ENCODE data around the gene CYB5A.

The CYB5A gene

DNA sequence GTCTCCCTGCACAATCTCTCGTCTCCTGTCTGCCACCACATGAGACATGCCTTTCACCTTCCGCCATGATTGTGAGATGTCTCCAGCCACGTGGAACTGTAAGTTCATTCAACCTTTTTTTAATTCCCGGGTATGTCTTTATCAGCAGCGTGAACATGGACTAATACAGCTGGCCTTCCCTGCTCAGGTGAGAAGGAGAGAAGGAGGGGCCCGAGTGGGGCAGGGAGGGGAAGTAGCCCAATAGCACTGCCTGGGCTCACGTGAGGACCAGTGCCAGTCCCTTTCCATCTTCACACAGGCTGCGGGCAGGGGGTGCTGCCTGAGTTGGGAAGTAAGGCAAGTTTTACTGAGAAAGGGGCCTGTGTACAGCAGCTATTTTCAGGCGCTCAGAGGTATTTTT is 70.7 kb downstream of the CYB5A start:
- TF ChIP-seq TCF12 (IDR thresholded peaks at IDR 0.05; ENCODE audit: low read depth) (no peak), FOXM1 (IDR thresholded peaks at IDR 0.05; ENCODE audit: borderline replicate concordance, low read depth) (no peak), YY1 (IDR thresholded peaks at IDR 0.05; ENCODE audit: low read depth) (no peak), CEBPB (IDR thresholded peaks at IDR 0.05) (no peak), EP300 (IDR thresholded peaks at IDR 0.05; ENCODE audit: borderline replicate concordance) (no peak), TAF1 (IDR thresholded peaks at IDR 0.05; ENCODE audit: low read depth) (no peak), EGR1 (IDR thresholded peaks at IDR 0.05) (no peak), NFIC (IDR thresholded peaks at IDR 0.05) (no peak), TEAD4 (IDR thresholded peaks at IDR 0.05) (no peak), RAD21 (IDR thresholded peaks at IDR 0.05; ENCODE audit: low read depth) (no peak), ZBTB7A (IDR thresholded peaks at IDR 0.05; ENCODE audit: low read depth) (no peak), CREB1 (IDR thresholded peaks at IDR 0.05; ENCODE audit: low read depth) (no peak)
- TF ChIP-seq, protein P1, sequence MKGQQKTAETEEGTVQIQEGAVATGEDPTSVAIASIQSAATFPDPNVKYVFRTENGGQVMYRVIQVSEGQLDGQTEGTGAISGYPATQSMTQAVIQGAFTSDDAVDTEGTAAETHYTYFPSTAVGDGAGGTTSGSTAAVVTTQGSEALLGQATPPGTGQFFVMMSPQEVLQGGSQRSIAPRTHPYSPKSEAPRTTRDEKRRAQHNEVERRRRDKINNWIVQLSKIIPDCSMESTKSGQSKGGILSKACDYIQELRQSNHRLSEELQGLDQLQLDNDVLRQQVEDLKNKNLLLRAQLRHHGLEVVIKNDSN (IDR thresholded peaks at IDR 0.05) = no peak
- TF ChIP-seq, protein P2, sequence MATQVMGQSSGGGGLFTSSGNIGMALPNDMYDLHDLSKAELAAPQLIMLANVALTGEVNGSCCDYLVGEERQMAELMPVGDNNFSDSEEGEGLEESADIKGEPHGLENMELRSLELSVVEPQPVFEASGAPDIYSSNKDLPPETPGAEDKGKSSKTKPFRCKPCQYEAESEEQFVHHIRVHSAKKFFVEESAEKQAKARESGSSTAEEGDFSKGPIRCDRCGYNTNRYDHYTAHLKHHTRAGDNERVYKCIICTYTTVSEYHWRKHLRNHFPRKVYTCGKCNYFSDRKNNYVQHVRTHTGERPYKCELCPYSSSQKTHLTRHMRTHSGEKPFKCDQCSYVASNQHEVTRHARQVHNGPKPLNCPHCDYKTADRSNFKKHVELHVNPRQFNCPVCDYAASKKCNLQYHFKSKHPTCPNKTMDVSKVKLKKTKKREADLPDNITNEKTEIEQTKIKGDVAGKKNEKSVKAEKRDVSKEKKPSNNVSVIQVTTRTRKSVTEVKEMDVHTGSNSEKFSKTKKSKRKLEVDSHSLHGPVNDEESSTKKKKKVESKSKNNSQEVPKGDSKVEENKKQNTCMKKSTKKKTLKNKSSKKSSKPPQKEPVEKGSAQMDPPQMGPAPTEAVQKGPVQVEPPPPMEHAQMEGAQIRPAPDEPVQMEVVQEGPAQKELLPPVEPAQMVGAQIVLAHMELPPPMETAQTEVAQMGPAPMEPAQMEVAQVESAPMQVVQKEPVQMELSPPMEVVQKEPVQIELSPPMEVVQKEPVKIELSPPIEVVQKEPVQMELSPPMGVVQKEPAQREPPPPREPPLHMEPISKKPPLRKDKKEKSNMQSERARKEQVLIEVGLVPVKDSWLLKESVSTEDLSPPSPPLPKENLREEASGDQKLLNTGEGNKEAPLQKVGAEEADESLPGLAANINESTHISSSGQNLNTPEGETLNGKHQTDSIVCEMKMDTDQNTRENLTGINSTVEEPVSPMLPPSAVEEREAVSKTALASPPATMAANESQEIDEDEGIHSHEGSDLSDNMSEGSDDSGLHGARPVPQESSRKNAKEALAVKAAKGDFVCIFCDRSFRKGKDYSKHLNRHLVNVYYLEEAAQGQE (IDR thresholded peaks at IDR 0.05; ENCODE audit: low read depth) = no peak

DNA sequence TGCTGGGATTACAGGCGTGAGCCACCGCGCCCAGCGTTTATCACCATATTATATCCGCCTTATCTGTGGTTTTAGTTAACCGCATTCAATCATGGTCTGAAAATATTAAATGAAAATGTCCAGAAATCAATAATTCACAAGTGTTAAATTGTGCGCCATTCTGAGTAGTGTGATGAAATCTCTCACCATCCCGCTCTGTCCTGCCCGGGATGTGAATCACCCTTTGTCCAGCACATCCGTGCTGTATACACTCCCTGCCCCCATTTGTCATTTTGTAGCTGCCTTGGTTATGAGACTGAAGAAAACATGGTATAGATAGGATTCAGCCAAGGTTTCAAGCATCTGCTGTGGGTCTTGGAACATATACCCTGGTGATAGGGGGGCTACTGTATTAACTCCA is 72.7 kb downstream of the CYB5A start:
- TF ChIP-seq, protein P1 (IDR thresholded peaks at IDR 0.05) = no peak
- TF ChIP-seq EP300 (IDR thresholded peaks at IDR 0.05; ENCODE audit: borderline replicate concordance) (no peak), YY1 (IDR thresholded peaks at IDR 0.05; ENCODE audit: low read depth) (no peak), FOXM1 (IDR thresholded peaks at IDR 0.05; ENCODE audit: borderline replicate concordance, low read depth) (no peak)
- TF ChIP-seq, protein P3, sequence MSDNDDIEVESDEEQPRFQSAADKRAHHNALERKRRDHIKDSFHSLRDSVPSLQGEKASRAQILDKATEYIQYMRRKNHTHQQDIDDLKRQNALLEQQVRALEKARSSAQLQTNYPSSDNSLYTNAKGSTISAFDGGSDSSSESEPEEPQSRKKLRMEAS (IDR thresholded peaks at IDR 0.05) = no peak

DNA sequence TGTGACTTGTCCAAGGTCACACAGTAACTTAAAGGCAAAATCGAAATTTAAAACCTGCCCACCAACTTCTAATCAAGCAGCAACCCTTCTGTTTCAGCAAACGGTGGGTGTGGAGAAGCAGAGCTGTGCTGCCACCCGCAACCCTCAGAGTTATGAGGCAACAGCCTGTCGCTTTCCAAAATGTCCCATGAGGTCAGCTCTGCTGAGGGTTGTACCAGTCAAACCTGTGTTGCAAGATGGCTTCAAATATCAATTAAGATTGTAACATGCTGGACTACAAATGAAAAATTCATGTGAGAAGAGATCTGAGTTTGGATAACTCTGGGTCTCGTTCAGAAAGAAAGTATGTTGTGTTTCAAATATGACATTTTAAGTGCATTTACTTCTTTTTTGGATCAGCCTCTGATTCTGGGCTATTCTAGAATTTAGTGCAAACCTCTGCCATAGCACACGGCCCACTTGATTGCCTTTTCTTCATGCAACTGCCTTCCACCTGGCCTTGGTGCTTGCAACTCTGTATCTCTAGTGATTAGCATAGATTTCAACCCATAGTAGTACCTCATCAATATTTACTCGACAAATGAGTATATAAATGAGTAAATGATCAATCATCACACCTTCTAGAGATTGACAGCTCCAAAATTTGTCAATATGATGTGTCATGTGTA is 74.2 kb downstream of the CYB5A start:
- no peak for TF ChIP-seq EP300 (IDR thresholded peaks at IDR 0.05; ENCODE audit: borderline replicate concordance)
- TF ChIP-seq, protein P3 (IDR thresholded peaks at IDR 0.05) = no peak
- TF ChIP-seq TCF12 (IDR thresholded peaks at IDR 0.05; ENCODE audit: low read depth) = no peak
- TF ChIP-seq YY1 (IDR thresholded peaks at IDR 0.05; ENCODE audit: low read depth) = no peak
- TF ChIP-seq RAD21 (IDR thresholded peaks at IDR 0.05; ENCODE audit: low read depth) = no peak
- TF ChIP-seq, protein P2 (IDR thresholded peaks at IDR 0.05; ENCODE audit: low read depth) = no peak
- TF ChIP-seq, protein P1 (IDR thresholded peaks at IDR 0.05) = no peak
- TF ChIP-seq NFIC (IDR thresholded peaks at IDR 0.05) = no peak
- no peak for TF ChIP-seq CREB1 (IDR thresholded peaks at IDR 0.05; ENCODE audit: low read depth)
- TF ChIP-seq TEAD4 (IDR thresholded peaks at IDR 0.05) = no peak
- no peak for TF ChIP-seq TAF1 (IDR thresholded peaks at IDR 0.05; ENCODE audit: low read depth)
- no peak for TF ChIP-seq CEBPB (IDR thresholded peaks at IDR 0.05)
- no peak for TF ChIP-seq ZBTB7A (IDR thresholded peaks at IDR 0.05; ENCODE audit: low read depth)
- TF ChIP-seq EGR1 (IDR thresholded peaks at IDR 0.05) = no peak
- TF ChIP-seq FOXM1 (IDR thresholded peaks at IDR 0.05; ENCODE audit: borderline replicate concordance, low read depth) = no peak

DNA sequence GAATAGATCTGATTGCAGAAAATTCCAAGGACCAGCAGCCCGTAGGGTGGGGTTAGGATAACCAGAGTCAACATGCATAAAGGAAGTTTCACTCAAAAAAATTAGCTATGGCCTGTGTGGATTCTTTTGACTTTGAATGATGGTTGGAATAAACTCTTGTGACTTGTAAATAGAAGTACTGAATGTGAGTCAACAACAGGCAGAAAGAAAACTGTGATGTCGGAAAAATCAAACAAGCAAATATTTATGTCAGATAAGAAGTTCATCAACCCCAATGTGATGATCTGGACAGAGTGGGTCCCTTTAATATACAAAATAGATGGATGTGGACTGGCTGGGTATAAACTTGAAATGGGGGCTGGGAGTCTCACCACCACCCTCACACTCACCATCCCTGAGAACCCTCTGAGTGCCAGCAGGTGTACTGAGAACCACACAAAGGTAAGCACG is 75.1 kb downstream of the CYB5A start:
- TF ChIP-seq YY1 (IDR thresholded peaks at IDR 0.05; ENCODE audit: low read depth) (no peak), CREB1 (IDR thresholded peaks at IDR 0.05; ENCODE audit: low read depth) (no peak), TEAD4 (IDR thresholded peaks at IDR 0.05) (no peak), FOXM1 (IDR thresholded peaks at IDR 0.05; ENCODE audit: borderline replicate concordance, low read depth) (no peak), CEBPB (IDR thresholded peaks at IDR 0.05) (no peak), ZBTB7A (IDR thresholded peaks at IDR 0.05; ENCODE audit: low read depth) (no peak), RAD21 (IDR thresholded peaks at IDR 0.05; ENCODE audit: low read depth) (no peak), NFIC (IDR thresholded peaks at IDR 0.05) (no peak), EP300 (IDR thresholded peaks at IDR 0.05; ENCODE audit: borderline replicate concordance) (no peak), TCF12 (IDR thresholded peaks at IDR 0.05; ENCODE audit: low read depth) (no peak), EGR1 (IDR thresholded peaks at IDR 0.05) (no peak)
- TF ChIP-seq, protein P2 (IDR thresholded peaks at IDR 0.05; ENCODE audit: low read depth) = no peak
- TF ChIP-seq, protein P1 (IDR thresholded peaks at IDR 0.05) = no peak
- TF ChIP-seq, protein P3 (IDR thresholded peaks at IDR 0.05) = no peak

Measured in Ishikawa (cell line).